Islet of Langerhans (tissue), 1 donor: ENCODE data around the gene HOXD11.

Experiments used
- FAIRE-seq: peaks from one replicate; lab custom pipeline; 2011; peaks lifted over from hg19 to GRCh38; lab: Jason Lieb, UNC

HOXD11 gene

GRCh38 chr2:176081837-176082524 lies 25.1 kb upstream of the HOXD11 start:
- FAIRE-seq: no peak

GRCh38 chr2:176082525-176082823 lies 24.6 kb upstream of the HOXD11 start:
- FAIRE-seq: no peak

- no peak for FAIRE-seq
Observed at GRCh38 chr2:176082824-176083751, 24.0 kb upstream of the HOXD11 start.

GRCh38 chr2:176083796-176084261 lies 23.3 kb upstream of the HOXD11 start, which contains the start of gene EVX2:
TSS of gene EVX2 (minus strand) at chr2:176083962. CDS start at chr2:176083776, 186 bp downstream.
- FAIRE-seq: no peak

GRCh38 chr2:176084611-176085119 lies 22.4 kb upstream of the HOXD11 start:
- no peak for FAIRE-seq

- no peak for FAIRE-seq
Observed at GRCh38 chr2:176085120-176085788, 21.8 kb upstream of the HOXD11 start.

GRCh38 chr2:176085861-176086771 lies 21.0 kb upstream of the HOXD11 start:
- no peak for FAIRE-seq

GRCh38 chr2:176087330-176088047 lies 19.6 kb upstream of the HOXD11 start:
- no peak for FAIRE-seq

GRCh38 chr2:176088048-176088936 lies 18.8 kb upstream of the HOXD11 start:
- FAIRE-seq: no peak

- FAIRE-seq: no peak
Observed at GRCh38 chr2:176088937-176089842, 17.9 kb upstream of the HOXD11 start.

GRCh38 chr2:176089843-176090395 lies 17.2 kb upstream of the HOXD11 start:
- no peak for FAIRE-seq

- FAIRE-seq: no peak
Observed at GRCh38 chr2:176090862-176091261, 16.2 kb upstream of the HOXD11 start.

GRCh38 chr2:176091329-176092258 lies 15.5 kb upstream of the HOXD11 start:
- no peak for FAIRE-seq

GRCh38 chr2:176092270-176093144 lies 14.6 kb upstream of the HOXD11 start, which contains the start of gene HOXD13:
TSS of gene HOXD13 (plus strand) at chr2:176092721. CDS start at chr2:176092891, 170 bp downstream.
- no peak for FAIRE-seq

GRCh38 chr2:176093145-176093897 lies 13.8 kb upstream of the HOXD11 start:
- FAIRE-seq: no peak
